Fibroblast of gingiva (primary cell): Measurements from ENCODE around the gene STUM.
"Not testable (repeated sequence)": the region's sequence is repeated elsewhere in the genome, so short reads cannot be mapped to it uniquely, and the experiment has no call there.

Experiments used
- DNase-seq: peaks from one replicate; pipeline ENCODE4 v3.0.0-alpha.2; 2011; ENCODE audit warnings: low read depth

STUM gene, protein sequence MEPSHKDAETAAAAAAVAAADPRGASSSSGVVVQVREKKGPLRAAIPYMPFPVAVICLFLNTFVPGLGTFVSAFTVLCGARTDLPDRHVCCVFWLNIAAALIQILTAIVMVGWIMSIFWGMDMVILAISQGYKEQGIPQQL

GRCh38 chr1:226548256-226549093 lies at the start of gene STUM:
TSS of gene STUM (plus strand) at chr1:226548764. CDS start at chr1:226548905, 141 bp downstream.
- DNase-seq: peak; percentile 23

- DNase-seq: not testable (repeated sequence)
Measured at GRCh38 chr1:226499699-226500098, 48.9 kb upstream of the STUM start.

GRCh38 chr1:226506021-226506420 lies 42.5 kb upstream of the STUM start:
- no peak for DNase-seq

- no peak for DNase-seq
Measured at GRCh38 chr1:226506921-226507320, 41.6 kb upstream of the STUM start.

GRCh38 chr1:226510453-226510852 lies 38.1 kb upstream of the STUM start:
- DNase-seq: peak; percentile 24

GRCh38 chr1:226511296-226511695 lies 37.3 kb upstream of the STUM start:
- no peak for DNase-seq

- no peak for DNase-seq
Measured at GRCh38 chr1:226512076-226512728, 36.4 kb upstream of the STUM start.

GRCh38 chr1:226518375-226518774 lies 30.2 kb upstream of the STUM start:
- DNase-seq: no peak

DNA sequence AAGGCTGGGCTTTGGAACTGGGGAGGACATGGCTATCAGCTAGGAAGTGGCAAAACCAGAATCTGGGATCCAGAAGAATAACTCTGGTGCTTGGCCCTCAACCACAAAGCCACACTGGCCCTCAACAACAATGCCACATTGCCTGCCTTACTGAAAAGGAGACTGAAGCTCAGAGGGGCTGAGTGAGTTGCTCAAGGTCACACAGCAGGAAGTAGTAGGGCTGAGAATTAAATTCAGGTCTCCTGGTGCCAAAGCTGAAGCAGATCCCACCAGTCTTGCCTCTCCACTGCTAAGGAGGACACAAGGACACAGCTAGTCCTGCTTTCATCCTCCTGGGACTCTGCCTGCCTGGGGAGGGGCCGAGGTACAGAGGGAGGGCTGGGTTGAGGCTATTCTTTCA lies 29.4 kb upstream of the STUM start:
- DNase-seq: no peak

GRCh38 chr1:226519716-226520598 lies 28.6 kb upstream of the STUM start:
- DNase-seq: no peak

GRCh38 chr1:226520640-226521355 lies 27.8 kb upstream of the STUM start:
- no peak for DNase-seq

DNA sequence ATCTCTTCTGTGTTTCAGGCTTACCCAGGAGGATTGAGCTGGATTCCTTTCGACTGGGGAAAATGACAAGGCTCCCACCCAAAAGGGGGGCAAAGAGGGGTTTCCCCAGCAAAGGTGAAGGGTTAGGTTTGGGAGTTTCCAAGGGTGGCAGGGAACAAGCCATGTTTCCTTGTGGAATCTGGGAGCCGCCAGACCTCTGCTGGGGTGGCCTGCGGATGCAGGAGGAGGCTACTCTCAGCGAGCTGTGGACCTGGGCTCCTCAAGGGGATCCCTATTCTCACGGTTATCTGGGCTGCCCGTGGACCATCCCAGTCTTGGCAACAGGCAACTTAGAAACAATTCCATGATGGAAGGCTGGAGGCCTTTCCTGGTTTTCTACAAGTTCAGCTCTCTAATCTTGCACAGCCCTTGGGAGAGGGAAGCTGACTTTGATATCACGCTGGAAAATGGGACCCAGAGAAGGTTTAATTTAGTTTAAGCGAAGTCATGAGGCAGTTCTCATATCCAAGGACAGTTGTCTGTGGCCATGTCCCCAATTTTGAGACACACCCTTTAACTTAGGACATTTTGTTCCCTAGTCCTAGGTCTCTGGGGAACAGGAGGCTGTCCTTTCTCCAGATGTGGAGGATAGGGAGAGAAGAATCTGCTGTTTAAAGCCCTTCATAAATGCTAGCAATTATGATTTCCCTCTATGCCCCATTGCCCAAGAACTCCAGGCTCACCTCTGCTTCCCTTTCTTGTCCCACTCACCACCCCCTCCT lies 24.7 kb upstream of the STUM start:
- no peak for DNase-seq

DNA sequence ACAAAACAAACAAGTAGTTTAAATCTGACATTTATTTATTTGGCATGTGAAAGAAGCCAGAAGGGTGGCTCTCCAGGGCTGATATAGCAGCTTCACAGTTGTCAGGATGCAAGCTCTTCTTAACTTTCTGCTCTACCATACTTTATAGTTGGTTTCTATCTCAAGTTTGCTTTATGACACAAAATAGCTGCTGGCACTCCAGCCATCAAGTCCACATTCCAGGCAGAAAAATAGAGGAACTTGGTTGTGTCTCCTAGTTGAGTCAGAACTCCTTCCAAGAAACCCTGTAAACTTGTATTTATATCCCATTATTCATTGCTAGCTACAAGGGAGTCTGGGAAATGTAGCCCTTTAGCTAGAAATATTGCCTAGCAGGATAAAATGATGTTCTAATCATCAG lies 24.0 kb upstream of the STUM start:
- DNase-seq: no peak

DNA sequence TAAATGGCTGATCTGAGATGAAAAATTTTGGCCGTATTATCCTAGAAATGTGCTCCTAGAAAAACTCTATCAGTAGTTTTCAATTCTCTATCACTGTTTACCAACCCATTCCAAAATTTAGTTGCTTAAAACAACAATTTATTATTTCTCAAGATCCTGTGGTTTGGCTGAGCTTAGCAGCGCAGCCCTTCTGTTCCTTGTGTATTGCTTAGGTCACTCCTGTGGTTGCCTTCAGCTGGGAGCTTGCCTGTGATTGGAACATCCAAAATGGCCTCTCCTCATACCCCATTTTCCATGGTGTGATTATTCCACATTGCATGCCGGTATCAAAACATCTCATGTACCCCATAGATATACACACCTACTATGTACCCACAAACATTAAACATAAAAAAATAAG lies 22.8 kb upstream of the STUM start:
- DNase-seq: peak; percentile 77

- no peak for DNase-seq
Measured at GRCh38 chr1:226526801-226527595, 21.6 kb upstream of the STUM start.

DNA sequence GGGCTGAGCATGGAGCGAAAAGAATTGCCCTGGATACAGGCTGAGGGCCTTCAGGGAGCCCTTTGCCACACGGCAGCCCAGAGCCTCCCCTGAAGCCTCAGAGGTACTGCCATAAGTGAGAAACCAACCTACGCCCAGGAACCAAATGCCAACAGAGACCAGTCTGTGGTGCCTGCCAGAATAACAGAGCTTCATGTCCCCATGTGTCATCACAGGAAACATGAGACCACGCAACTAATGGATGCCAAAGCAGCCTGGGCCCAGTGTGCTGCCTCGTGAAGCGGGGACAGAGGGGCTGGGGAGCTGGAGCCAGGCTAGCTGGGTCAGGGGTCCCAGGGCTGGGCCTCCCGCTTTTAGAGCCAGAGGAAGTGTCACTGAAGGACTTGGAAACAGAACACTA lies 18.7 kb upstream of the STUM start:
- no peak for DNase-seq

- no peak for DNase-seq
Measured at GRCh38 chr1:226530591-226530990, 18.0 kb upstream of the STUM start.

DNA sequence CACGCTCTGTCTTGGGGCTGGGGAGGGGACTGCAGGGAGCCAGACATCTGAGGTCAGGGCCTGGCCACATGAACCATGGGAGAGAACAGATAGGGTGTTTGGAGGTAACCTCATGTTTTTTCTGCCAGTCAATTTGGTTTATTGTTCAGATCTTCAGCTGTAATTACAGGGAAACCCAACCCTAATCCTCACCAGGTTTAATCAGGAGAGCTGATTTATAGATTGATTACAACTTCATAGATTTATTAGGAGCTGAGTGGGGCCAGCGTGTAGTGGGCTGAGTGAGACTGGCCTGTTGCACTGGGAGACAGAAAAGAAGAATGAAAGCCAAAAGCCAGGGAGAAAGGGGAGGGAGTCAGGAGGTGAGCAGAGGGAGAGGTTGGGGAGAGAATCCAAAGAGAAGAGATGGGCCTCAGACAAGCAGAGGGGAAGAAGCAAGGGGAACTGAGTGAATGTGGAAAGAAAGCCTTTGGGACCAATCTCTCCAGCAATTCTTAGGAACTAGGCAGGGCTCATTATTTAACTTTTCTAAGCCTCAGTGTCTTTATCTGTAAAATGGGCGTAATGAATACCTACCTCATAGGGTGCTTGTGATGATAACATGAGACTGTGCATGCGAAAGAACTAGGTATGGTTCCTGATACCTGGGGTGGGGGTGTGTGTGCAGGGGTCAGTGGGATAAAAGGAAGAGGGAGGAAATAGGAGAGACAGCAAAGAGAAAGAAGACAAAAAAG lies 17.0 kb upstream of the STUM start:
- DNase-seq: no peak

- no peak for DNase-seq
Measured at GRCh38 chr1:226532553-226532952, 16.0 kb upstream of the STUM start.
